ENCODE measurements around the gene NFIX. TPM values are rescaled to one million over a fixed set of nuclear protein-coding genes. Genes with fewer than 3 reads are reported as not detected.
A peak's percentile ranks its signal among the peaks of the same experiment; 100 is the strongest.

NFIX gene
- total and polyA plus RNA-seq, 2 donors (not counting 1 experiment from before 2014, with no cell fraction given), result 35.7 to 74.8 TPM

GRCh38 chr19:13014921-13015280, 19.6 kb downstream of the NFIX start:
- Histone ChIP-seq H3K4me1 (ENCODE audit: control insufficient read depth, extremely low read depth, insufficient read depth, low read length) (peaks cover 26% of the 10 kb centered on the region), H3K9ac (ENCODE audit: insufficient read depth, low read length) (no peak overlapping the region), H3K4me2 (ENCODE audit: extremely low read depth, insufficient read depth, low read length) (peak overlapping the region; percentile 100), H4K20me1 (ENCODE audit: control insufficient read depth, extremely low read depth, insufficient read depth, low read length) (no peaks in the 10 kb centered on the region), H3K9me3 (ENCODE audit: control insufficient read depth, insufficient read depth, low read depth, low read length) (no peaks in the 10 kb centered on the region), H3K27me3 (ENCODE audit: control insufficient read depth, insufficient read depth, low read length) (no peaks in the 10 kb centered on the region), H2AFZ (ENCODE audit: low read length) (no peak overlapping the region), H3K79me2 (ENCODE audit: control insufficient read depth, insufficient read depth, low read length) (peaks cover 94% of the 10 kb centered on the region), H3K36me3 (ENCODE audit: control insufficient read depth, insufficient read depth, low read length) (peaks cover 7% of the 10 kb centered on the region), H3K27ac (ENCODE audit: insufficient read depth, low read length) (peak overlapping the region; percentile 99), H3K4me3 (replicated peaks in 1 of 4; ENCODE audit: control extremely low read depth in 1 of 4, insufficient read depth in 1 of 4, low read depth in 3 of 4, low read length in 4 of 4) (peak overlapping the region in 2 of 4 experiments; percentile 60 to 63)
- no peak for TF ChIP-seq CTCF (conservative IDR thresholded peaks at IDR 0.05 in 1 of 2, IDR thresholded peaks at IDR 0.05 in 1 of 2; ENCODE audit: low read depth in 1 of 2, low read length in 2 of 2)
- TF ChIP-seq EZH2 (IDR thresholded peaks at IDR 0.05; ENCODE audit: low read length, missing control alignments), result no peak
- DNase-seq (ENCODE audit: low read depth in 2 of 2), result no peak

- DNase-seq (ENCODE audit: low read depth in 2 of 2), result peak; percentile 55 to 83
- Histone ChIP-seq H4K20me1 (ENCODE audit: control insufficient read depth, extremely low read depth, insufficient read depth, low read length) (no peaks in the 10 kb centered on the region), H2AFZ (ENCODE audit: low read length) (no peak overlapping the region), H3K4me3 (replicated peaks in 1 of 4; ENCODE audit: control extremely low read depth in 1 of 4, insufficient read depth in 1 of 4, low read depth in 3 of 4, low read length in 4 of 4) (peak overlapping the region in 1 of 4 experiments; percentile 53), H3K9me3 (ENCODE audit: control insufficient read depth, insufficient read depth, low read depth, low read length) (no peaks in the 10 kb centered on the region), H3K4me2 (ENCODE audit: extremely low read depth, insufficient read depth, low read length) (peak overlapping the region; percentile 79), H3K9ac (ENCODE audit: insufficient read depth, low read length) (peak overlapping the region; percentile 24), H3K4me1 (ENCODE audit: control insufficient read depth, extremely low read depth, insufficient read depth, low read length) (peaks cover 26% of the 10 kb centered on the region), H3K27me3 (ENCODE audit: control insufficient read depth, insufficient read depth, low read length) (no peaks in the 10 kb centered on the region), H3K79me2 (ENCODE audit: control insufficient read depth, insufficient read depth, low read length) (peaks cover 96% of the 10 kb centered on the region), H3K36me3 (ENCODE audit: control insufficient read depth, insufficient read depth, low read length) (peaks cover 4% of the 10 kb centered on the region), H3K27ac (ENCODE audit: insufficient read depth, low read length) (peak overlapping the region; percentile 86)
- no peak for TF ChIP-seq EZH2 (IDR thresholded peaks at IDR 0.05; ENCODE audit: low read length, missing control alignments)
- TF ChIP-seq CTCF (conservative IDR thresholded peaks at IDR 0.05 in 1 of 2, IDR thresholded peaks at IDR 0.05 in 1 of 2; ENCODE audit: low read depth in 1 of 2, low read length in 2 of 2), result no peak
These were observed 20.3 kb downstream of the NFIX start for GRCh38 chr19:13015361-13016223.

GRCh38 chr19:13016245-13016627, 21.0 kb downstream of the NFIX start:
- TF ChIP-seq EZH2 (IDR thresholded peaks at IDR 0.05; ENCODE audit: low read length, missing control alignments) (no peak), CTCF (conservative IDR thresholded peaks at IDR 0.05 in 1 of 2, IDR thresholded peaks at IDR 0.05 in 1 of 2; ENCODE audit: low read depth in 1 of 2, low read length in 2 of 2) (no peak)
- H3K4me3 ChIP-seq (replicated peaks in 1 of 4; ENCODE audit: control extremely low read depth in 1 of 4, insufficient read depth in 1 of 4, low read depth in 3 of 4, low read length in 4 of 4), result peak overlapping the region in 2 of 4 experiments; percentile 37 to 53
- H4K20me1 ChIP-seq (ENCODE audit: control insufficient read depth, extremely low read depth, insufficient read depth, low read length), result no peaks in the 10 kb centered on the region
- H2AFZ ChIP-seq (ENCODE audit: low read length), result no peak overlapping the region
- DNase-seq (ENCODE audit: low read depth in 2 of 2), result no peak
- peaks cover 96% of the 10 kb centered on the region for H3K79me2 ChIP-seq (ENCODE audit: control insufficient read depth, insufficient read depth, low read length)
- H3K9me3 ChIP-seq (ENCODE audit: control insufficient read depth, insufficient read depth, low read depth, low read length), result no peaks in the 10 kb centered on the region
- no peaks in the 10 kb centered on the region for H3K27me3 ChIP-seq (ENCODE audit: control insufficient read depth, insufficient read depth, low read length)
- H3K9ac ChIP-seq (ENCODE audit: insufficient read depth, low read length), result no peak overlapping the region
- peak overlapping the region; percentile 86 for H3K27ac ChIP-seq (ENCODE audit: insufficient read depth, low read length)
- peaks cover 32% of the 10 kb centered on the region for H3K4me1 ChIP-seq (ENCODE audit: control insufficient read depth, extremely low read depth, insufficient read depth, low read length)
- H3K36me3 ChIP-seq (ENCODE audit: control insufficient read depth, insufficient read depth, low read length), result peaks cover 4% of the 10 kb centered on the region
- peak overlapping the region; percentile 98 for H3K4me2 ChIP-seq (ENCODE audit: extremely low read depth, insufficient read depth, low read length)
